ENCODE data around the gene ACTL7A.
"Not testable (repeated sequence)": the region's sequence is repeated elsewhere in the genome, so short reads cannot be mapped to it uniquely, and the experiment has no call there.

Gene ACTL7A

GRCh38 chr9:108882052-108882888 lies 20.2 kb downstream of the ACTL7A start:
- DNase-seq: no peak

GRCh38 chr9:108883085-108883484 lies 21.0 kb downstream of the ACTL7A start:
- no peak for DNase-seq

- no peak for DNase-seq
Measured at GRCh38 chr9:108884701-108885100, 22.6 kb downstream of the ACTL7A start.

GRCh38 chr9:108885643-108886348 lies 23.7 kb downstream of the ACTL7A start:
- peak; percentile 56 to 58 for DNase-seq

GRCh38 chr9:108886594-108887271 lies 24.7 kb downstream of the ACTL7A start:
- not testable (repeated sequence) for DNase-seq

GRCh38 chr9:108889649-108890067 lies 27.6 kb downstream of the ACTL7A start:
- no peak for DNase-seq

GRCh38 chr9:108894225-108894997 lies 32.3 kb downstream of the ACTL7A start:
- no peak for DNase-seq

GRCh38 chr9:108897324-108898096 lies 35.4 kb downstream of the ACTL7A start:
- DNase-seq: no peak

GRCh38 chr9:108899023-108899695 lies 37.1 kb downstream of the ACTL7A start:
- DNase-seq: not testable (repeated sequence)

- DNase-seq: no peak
Measured at GRCh38 chr9:108900176-108900575, 38.1 kb downstream of the ACTL7A start.

- no peak for DNase-seq
Measured at GRCh38 chr9:108903420-108904103, 41.5 kb downstream of the ACTL7A start.

GRCh38 chr9:108904161-108904560 lies 42.1 kb downstream of the ACTL7A start:
- no peak for DNase-seq

GRCh38 chr9:108905494-108905893 lies 43.4 kb downstream of the ACTL7A start:
- no peak for DNase-seq

- DNase-seq: no peak
Measured at GRCh38 chr9:108910402-108910801, 48.3 kb downstream of the ACTL7A start.

GRCh38 chr9:108910914-108911313 lies 48.8 kb downstream of the ACTL7A start:
- DNase-seq: no peak

- no peak for DNase-seq
Measured at GRCh38 chr9:108911820-108912219, 49.8 kb downstream of the ACTL7A start.
